NB4 (cell line): ENCODE measurements around the gene SLX9.

Experiments used
- MYC ChIP-seq: IDR thresholded peaks from 2 replicates; pipeline ENCODE4 v1.6.1; 2011; ENCODE audit warnings: low read depth, low read length
- POLR2A ChIP-seq: IDR thresholded peaks from 2 replicates; pipeline ENCODE4 v1.6.1; 2011; ENCODE audit warnings: mild to moderate bottlenecking; ENCODE audit not compliant: insufficient read length; ENCODE audit errors: extremely low read depth
- TF ChIP-seq, protein P1 (sequence below): IDR thresholded peaks from one replicate; pipeline ENCODE4 v1.5.1; 2012; ENCODE audit warnings: low read depth, low read length
- TF ChIP-seq, protein P2 (sequence below): IDR thresholded peaks from 2 replicates; pipeline ENCODE4 v1.6.1; 2011; ENCODE audit warnings: low read depth, low read length

DNA sequence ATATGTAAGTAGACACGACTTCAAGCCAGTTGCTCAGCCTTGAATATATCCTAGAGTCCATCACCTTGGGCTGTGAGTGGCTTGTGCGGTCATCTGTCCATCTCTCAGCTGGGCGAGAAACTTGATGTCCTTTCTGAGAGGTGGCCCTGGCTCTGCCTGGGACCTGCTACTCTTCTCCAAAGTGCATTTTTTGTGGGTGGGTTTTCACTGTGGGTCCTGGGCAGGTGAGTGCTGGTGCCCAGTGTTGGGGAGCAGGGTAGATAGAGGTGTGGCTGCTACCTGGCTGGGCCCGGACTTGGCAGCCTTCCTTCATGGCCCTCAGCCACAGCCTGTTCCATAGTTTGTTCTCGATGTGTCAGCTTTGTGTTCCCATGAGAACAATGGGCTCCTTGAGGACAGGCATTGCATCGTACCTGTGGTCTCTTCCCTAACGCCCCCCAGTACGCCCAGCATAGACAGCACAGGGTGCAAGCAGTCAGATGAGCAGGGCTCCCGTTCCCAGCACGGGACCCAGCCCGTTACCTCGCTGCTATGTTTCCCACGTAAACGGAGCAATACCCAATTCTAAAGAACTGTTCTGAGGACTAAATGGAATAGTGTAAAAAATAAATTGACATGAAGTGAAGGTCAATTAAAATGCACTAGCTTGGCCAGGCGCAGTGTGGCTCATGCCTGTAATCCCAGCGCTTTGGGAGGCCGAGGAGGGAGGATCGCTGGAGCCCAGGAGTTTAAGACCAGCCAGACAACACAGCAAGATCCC lies 877 bp upstream of the SLX9 start:
- TF ChIP-seq, protein P1, sequence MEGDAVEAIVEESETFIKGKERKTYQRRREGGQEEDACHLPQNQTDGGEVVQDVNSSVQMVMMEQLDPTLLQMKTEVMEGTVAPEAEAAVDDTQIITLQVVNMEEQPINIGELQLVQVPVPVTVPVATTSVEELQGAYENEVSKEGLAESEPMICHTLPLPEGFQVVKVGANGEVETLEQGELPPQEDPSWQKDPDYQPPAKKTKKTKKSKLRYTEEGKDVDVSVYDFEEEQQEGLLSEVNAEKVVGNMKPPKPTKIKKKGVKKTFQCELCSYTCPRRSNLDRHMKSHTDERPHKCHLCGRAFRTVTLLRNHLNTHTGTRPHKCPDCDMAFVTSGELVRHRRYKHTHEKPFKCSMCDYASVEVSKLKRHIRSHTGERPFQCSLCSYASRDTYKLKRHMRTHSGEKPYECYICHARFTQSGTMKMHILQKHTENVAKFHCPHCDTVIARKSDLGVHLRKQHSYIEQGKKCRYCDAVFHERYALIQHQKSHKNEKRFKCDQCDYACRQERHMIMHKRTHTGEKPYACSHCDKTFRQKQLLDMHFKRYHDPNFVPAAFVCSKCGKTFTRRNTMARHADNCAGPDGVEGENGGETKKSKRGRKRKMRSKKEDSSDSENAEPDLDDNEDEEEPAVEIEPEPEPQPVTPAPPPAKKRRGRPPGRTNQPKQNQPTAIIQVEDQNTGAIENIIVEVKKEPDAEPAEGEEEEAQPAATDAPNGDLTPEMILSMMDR = no peak
- no peak for TF ChIP-seq POLR2A
- TF ChIP-seq MYC = no peak
- TF ChIP-seq, protein P2, sequence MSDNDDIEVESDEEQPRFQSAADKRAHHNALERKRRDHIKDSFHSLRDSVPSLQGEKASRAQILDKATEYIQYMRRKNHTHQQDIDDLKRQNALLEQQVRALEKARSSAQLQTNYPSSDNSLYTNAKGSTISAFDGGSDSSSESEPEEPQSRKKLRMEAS = no peak
